Measurements from ENCODE around the gene SLC35F2.

DNA sequence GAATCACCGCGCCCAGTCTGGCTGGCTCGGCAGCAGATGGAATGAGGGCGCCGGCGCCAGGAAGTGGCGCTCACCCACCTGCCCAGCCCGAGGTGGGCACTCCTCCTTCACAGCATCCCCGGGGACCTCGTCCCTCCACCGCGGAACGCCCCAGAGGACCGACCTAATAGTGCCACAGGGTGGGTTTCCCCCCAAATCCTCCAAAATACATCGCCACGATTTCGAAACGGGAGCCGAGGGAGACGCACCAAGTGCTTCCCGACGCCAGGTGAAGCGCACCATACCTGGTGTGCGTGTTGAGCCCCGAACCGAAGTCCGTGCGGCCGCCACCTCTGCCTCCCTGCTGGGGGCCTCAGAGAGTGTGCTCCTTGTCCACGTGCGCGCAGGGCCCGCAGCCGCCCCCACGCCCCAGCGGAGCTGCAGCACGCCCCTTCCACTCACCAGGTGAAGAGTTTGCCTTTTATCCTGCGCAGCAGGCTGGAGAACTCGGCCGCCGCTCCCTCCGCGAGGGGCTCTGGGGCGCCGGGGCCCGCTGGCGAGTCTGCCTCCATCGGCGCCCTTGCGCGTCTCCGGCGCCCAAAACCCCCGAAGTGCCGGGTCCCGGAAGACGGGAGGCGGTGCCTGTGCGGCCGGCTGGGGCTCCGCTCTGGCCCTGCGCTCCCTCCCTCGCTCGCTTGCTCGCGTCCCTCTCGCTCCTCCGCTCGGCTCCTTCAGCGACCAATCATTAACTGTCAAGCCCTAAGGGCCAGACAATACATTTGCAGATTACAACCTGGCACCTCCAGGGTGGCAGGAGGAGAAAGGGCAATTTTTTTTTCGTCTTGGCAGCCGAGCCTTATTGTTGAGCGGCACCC is at the start of gene SLC35F2:
- TF ChIP-seq, protein P1, sequence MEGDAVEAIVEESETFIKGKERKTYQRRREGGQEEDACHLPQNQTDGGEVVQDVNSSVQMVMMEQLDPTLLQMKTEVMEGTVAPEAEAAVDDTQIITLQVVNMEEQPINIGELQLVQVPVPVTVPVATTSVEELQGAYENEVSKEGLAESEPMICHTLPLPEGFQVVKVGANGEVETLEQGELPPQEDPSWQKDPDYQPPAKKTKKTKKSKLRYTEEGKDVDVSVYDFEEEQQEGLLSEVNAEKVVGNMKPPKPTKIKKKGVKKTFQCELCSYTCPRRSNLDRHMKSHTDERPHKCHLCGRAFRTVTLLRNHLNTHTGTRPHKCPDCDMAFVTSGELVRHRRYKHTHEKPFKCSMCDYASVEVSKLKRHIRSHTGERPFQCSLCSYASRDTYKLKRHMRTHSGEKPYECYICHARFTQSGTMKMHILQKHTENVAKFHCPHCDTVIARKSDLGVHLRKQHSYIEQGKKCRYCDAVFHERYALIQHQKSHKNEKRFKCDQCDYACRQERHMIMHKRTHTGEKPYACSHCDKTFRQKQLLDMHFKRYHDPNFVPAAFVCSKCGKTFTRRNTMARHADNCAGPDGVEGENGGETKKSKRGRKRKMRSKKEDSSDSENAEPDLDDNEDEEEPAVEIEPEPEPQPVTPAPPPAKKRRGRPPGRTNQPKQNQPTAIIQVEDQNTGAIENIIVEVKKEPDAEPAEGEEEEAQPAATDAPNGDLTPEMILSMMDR (conservative IDR thresholded peaks at IDR 0.05; ENCODE audit: low read depth, low read length), result no peak
- TF ChIP-seq RCOR1 (IDR thresholded peaks at IDR 0.05; ENCODE audit: insufficient replicate concordance, low read length) (no peak), MXI1 (IDR thresholded peaks at IDR 0.05; ENCODE audit: borderline replicate concordance, low read depth, low read length) (no peak), FOS (IDR thresholded peaks at IDR 0.05; ENCODE audit: low read depth, low read length) (no peak; the same call in 1 of the 2 replicates), POLR2A (IDR thresholded peaks at IDR 0.05; ENCODE audit: low read depth, low read length) (no peak), CHD1 (IDR thresholded peaks at IDR 0.05; ENCODE audit: low read depth, low read length) (no peak), MAFK (IDR thresholded peaks at IDR 0.05; ENCODE audit: low read depth, low read length) (no peak), RFX5 (IDR thresholded peaks at IDR 0.05; ENCODE audit: low read depth, low read length) (no peak), CEBPB (IDR thresholded peaks at IDR 0.05; ENCODE audit: low read depth, low read length) (no peak), SMC3 (IDR thresholded peaks at IDR 0.05; ENCODE audit: low read depth, low read length) (no peak), MAZ (IDR thresholded peaks at IDR 0.05; ENCODE audit: borderline replicate concordance, low read depth, low read length) (peak; percentile 16; the same call in 1 of the 2 replicates), RAD21 (IDR thresholded peaks at IDR 0.05; ENCODE audit: low read length) (no peak)
- TF ChIP-seq, protein P2, sequence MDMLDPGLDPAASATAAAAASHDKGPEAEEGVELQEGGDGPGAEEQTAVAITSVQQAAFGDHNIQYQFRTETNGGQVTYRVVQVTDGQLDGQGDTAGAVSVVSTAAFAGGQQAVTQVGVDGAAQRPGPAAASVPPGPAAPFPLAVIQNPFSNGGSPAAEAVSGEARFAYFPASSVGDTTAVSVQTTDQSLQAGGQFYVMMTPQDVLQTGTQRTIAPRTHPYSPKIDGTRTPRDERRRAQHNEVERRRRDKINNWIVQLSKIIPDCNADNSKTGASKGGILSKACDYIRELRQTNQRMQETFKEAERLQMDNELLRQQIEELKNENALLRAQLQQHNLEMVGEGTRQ (IDR thresholded peaks at IDR 0.05; ENCODE audit: low read depth, low read length), result no peak
- TF ChIP-seq, protein P3, sequence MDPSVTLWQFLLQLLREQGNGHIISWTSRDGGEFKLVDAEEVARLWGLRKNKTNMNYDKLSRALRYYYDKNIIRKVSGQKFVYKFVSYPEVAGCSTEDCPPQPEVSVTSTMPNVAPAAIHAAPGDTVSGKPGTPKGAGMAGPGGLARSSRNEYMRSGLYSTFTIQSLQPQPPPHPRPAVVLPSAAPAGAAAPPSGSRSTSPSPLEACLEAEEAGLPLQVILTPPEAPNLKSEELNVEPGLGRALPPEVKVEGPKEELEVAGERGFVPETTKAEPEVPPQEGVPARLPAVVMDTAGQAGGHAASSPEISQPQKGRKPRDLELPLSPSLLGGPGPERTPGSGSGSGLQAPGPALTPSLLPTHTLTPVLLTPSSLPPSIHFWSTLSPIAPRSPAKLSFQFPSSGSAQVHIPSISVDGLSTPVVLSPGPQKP (IDR thresholded peaks at IDR 0.05; ENCODE audit: borderline replicate concordance, low read depth, low read length), result no peak

Measured in IMR-90 (cell line).